PC-9 (cell line): ENCODE results near the gene POTEF.
"Not testable (repeated sequence)": the region's sequence is repeated elsewhere in the genome, so short reads cannot be mapped to it uniquely, and the experiment has no call there.

Source experiments
- CTCF ChIP-seq: fragments of 200-600 bp; sonication (generic); conservative IDR thresholded peaks from 2 replicates; pipeline ENCODE4 v1.6.1; 2017; ENCODE audit warnings: mixed run types, antibody characterized with exemption, mild to moderate bottlenecking, moderate library complexity
- EZH2 ChIP-seq: fragments of 200-600 bp; sonication (generic); IDR thresholded peaks from 2 replicates; pipeline ENCODE4 v1.8.0; 2017; ENCODE audit warnings: antibody characterized with exemption, low read depth

GRCh38 chr2:130159376-130159775 is 30.4 kb upstream of the POTEF start:
- not testable (repeated sequence) for TF ChIP-seq CTCF, EZH2
